ENCODE measurements around the gene SLC5A1.
"Not testable (repeated sequence)": the region's sequence is repeated elsewhere in the genome, so short reads cannot be mapped to it uniquely, and the experiment has no call there.

The SLC5A1 gene

GRCh38 chr22:32097881-32098499, 54.9 kb downstream of the SLC5A1 start:
- no peak for DNase-seq

- DNase-seq: no peak
Measured at GRCh38 chr22:32100711-32101110, 57.6 kb downstream of the SLC5A1 start.

- DNase-seq: no peak
Measured at GRCh38 chr22:32103658-32104315, 60.7 kb downstream of the SLC5A1 start.

- no peak for DNase-seq
Measured at GRCh38 chr22:32106930-32107329, 63.9 kb downstream of the SLC5A1 start.

GRCh38 chr22:32112380-32112779, 69.3 kb downstream of the SLC5A1 start:
- no peak for DNase-seq

GRCh38 chr22:32119568-32120235, 76.6 kb downstream of the SLC5A1 start:
- no peak for DNase-seq

- no peak for DNase-seq
Measured at GRCh38 chr22:32120603-32121002, 77.5 kb downstream of the SLC5A1 start.

GRCh38 chr22:32122899-32123298, 79.8 kb downstream of the SLC5A1 start:
- DNase-seq: no peak

GRCh38 chr22:32123657-32124056, 80.6 kb downstream of the SLC5A1 start:
- no peak for DNase-seq

GRCh38 chr22:32127904-32128303, 84.8 kb downstream of the SLC5A1 start:
- DNase-seq: no peak

GRCh38 chr22:32130464-32130863, 87.4 kb downstream of the SLC5A1 start:
- no peak for DNase-seq

GRCh38 chr22:32132126-32132525, 89.1 kb downstream of the SLC5A1 start:
- DNase-seq: no peak

- DNase-seq: no peak
Measured at GRCh38 chr22:32132783-32133182, 89.7 kb downstream of the SLC5A1 start.

- DNase-seq: not testable (repeated sequence)
Measured at GRCh38 chr22:32134796-32135195, 91.7 kb downstream of the SLC5A1 start.

GRCh38 chr22:32135958-32136357, 92.9 kb downstream of the SLC5A1 start:
- not testable (repeated sequence) for DNase-seq

GRCh38 chr22:32136881-32137280, 93.8 kb downstream of the SLC5A1 start:
- DNase-seq: not testable (repeated sequence)

GRCh38 chr22:32137731-32138324, 94.8 kb downstream of the SLC5A1 start:
- not testable (repeated sequence) for DNase-seq

GRCh38 chr22:32138576-32138975, 95.5 kb downstream of the SLC5A1 start:
- DNase-seq: not testable (repeated sequence)

- DNase-seq: not testable (repeated sequence)
Measured at GRCh38 chr22:32140688-32141087, 97.6 kb downstream of the SLC5A1 start.

- no peak for DNase-seq
Measured at GRCh38 chr22:32142600-32142999, 99.5 kb downstream of the SLC5A1 start.

GRCh38 chr22:32144496-32145274, 101.6 kb downstream of the SLC5A1 start:
- DNase-seq: no peak

- DNase-seq: not testable (repeated sequence)
Measured at GRCh38 chr22:32147128-32147527, 104.1 kb downstream of the SLC5A1 start.

GRCh38 chr22:32148372-32148771, 105.3 kb downstream of the SLC5A1 start:
- not testable (repeated sequence) for DNase-seq

Data from NCI-H2029 treated with DMSO at 0.1 percent for 48 hours (cell line).